HG03432 (cell line): ENCODE measurements around the gene CIRBP.
"Not testable (repeated sequence)": the region's sequence is repeated elsewhere in the genome, so short reads cannot be mapped to it uniquely, and the experiment has no call there.

Source experiments
- ATAC-seq: cut with Tn5 transposase; IDR thresholded peaks from one replicate; pipeline ENCODE4 v1.9.1; 2021; ENCODE audit warnings: mild to moderate bottlenecking, moderate library complexity; ENCODE audit not compliant: unreplicated experiment

CIRBP gene

GRCh38 chr19:1243768-1244692, 25.1 kb upstream of the CIRBP start:
- ATAC-seq, result no peak

DNA sequence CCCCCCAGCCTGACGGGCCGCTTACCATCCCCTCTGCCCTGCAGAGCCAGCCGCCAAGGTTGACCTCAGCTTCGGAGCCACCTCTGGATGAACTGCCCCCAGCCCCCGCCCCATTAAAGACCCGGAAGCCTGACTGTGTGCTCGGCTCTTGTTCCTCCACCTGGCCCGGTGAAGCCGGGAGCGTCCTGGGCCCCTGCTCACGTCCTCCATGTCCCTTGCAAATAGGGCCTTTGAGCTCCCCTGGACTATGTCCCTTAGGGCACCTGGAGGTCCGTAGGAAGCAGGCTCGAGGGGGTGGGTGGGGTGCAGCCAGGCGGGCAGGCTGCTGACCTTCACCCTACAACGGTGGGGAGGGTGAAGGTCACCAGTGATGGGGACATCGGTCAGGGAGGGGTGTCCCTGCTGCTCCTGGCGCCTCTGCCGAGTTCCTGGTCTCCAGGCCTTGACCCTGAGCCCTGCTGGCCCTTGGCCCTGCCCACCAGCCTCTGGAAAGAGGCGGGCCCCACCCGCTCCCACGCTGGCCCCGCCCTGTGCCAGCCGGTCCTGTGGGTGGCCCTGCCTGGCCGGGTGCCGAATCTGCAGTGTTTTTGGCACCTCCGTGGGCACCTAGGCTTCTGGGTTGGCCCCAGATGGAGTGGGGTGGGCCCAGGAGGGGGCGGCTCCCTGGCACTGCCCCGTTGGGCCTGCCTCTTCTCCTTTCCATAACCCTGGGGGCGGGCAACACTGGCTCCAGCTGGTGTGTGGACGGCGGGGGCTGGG, 24.3 kb upstream of the CIRBP start:
- no peak for ATAC-seq

DNA sequence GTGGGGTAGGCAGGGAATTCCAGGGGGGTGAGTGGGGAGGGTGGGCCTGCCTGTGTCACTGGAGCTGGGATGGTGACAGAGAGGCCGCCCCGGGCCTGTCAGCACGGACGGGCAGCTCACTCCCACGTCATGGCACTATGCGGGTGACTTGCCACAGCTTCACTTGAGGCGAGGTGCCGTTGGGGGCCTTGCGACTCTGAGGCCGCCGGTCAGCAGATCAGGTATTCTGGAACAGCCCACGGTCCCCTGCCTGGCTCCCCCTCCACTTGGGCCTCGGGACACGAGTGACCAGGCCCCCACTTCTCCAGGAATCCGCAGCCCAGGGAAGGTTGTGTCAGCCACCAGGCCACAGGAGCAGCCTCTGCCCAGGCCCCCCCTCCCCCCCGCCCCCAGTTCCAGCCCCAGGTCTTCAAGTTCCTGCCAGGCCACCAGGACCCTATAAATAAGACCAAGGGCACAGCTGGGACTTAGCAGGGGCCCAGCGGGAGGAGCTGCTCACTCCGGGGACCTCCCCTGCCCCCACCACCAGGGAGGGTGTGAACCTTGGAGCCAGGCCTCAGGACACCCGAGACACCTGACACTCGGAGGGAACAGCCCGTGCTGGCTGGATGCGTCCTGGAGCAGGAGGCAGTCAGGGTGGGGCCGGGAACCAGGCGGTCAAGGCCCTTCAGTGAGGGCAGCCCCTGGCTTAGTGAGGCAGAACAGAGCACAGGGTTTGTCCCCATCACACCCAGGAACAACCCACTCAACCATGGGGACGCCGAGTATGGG, 23.5 kb upstream of the CIRBP start:
- no peak for ATAC-seq

DNA sequence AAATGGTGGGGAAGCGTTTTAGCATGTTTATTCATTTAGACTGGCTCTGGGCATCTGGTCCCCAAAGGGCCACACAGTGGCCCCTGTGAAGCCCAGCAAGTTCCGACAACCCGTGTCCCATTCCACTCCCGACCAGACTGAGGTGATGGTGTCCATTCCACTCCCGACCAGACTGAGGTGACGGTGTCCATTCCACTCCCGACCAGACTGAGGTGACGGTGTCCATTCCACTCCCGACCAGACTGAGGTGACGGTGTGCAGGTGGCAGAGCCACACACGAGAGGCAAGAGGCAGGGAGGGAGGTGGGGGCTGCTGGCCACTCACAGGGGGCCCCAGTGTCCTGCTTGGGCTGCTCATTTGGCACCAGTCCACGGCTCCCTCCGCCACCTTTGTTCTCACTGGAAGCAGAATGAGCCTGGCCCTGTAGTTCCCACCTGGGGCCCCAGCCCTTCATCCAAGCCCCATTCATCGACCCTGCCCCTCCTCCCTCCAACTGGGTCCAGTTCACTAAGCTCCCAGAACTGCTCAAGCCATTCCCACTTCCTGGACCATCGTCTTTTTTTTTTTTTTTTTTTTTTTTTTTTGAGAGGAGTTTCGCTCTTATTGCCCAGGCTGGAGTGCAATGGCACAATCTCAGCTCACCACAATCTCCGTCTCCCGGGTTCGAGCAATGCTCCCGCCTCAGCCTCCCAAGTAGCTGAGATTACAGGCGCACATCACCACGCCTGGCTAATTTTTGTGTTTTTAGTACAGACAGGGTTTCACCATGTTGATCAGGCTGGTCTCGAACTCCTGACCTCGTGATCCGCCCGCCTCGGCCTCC, 22.7 kb upstream of the CIRBP start:
- not testable (repeated sequence) for ATAC-seq

DNA sequence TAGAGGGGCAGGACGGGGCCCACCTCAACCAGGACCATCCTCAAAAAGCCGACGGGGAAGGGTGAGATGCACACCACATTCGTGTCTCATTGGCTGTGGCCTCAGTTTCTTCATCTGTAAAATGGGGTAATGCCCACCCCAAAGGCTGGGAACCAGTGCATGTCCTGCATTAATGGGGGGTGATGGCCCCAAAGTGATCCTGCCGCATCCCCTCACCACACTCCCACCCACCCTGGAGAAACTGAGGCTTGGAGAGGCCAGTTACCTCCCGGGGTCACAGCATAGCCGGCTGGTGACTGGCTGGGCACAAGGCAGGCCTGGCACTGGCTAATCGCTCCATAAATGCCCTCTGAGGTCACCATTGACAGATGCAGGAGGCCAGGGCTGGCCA, 21.4 kb upstream of the CIRBP start:
- no peak for ATAC-seq

- ATAC-seq, result peak; percentile 11
Measured at GRCh38 chr19:1248139-1248785, 20.9 kb upstream of the CIRBP start, which contains the start of gene MIDN. Gene MIDN, plus strand, starts transcription at chr19:1248583. Its CDS starts 1,714 bp downstream, at chr19:1250297.

DNA sequence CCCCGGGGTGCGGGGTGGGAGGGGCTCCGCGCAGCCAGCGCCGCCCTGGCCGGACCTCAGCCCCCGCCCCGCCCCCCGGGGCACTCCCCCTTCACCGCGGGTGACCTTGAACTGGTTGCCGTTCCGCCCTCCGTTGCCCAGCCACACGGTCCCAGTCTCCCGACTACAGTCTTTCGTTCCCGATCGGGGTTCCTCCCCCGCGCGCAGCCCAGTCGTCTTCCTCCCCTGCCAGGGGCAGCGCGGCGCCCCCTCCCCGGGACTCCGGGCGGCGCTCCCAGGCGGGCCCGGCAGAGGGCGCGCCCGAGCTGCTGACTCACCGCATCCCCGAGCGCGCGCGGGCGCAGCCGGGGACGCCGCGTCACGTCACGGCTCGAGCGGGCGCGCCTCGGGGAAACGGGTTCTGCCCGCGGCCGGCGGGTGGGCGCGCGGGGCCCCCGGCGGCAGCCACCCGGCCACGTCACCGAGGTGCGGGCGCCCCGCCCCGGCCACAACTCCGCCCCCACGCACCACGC, 20.3 kb upstream of the CIRBP start:
- ATAC-seq, result peak; percentile 26

- peak; percentile 45 for ATAC-seq
Measured at GRCh38 chr19:1249298-1249989, 19.7 kb upstream of the CIRBP start.

GRCh38 chr19:1249990-1250436, 19.1 kb upstream of the CIRBP start:
- no peak for ATAC-seq

DNA sequence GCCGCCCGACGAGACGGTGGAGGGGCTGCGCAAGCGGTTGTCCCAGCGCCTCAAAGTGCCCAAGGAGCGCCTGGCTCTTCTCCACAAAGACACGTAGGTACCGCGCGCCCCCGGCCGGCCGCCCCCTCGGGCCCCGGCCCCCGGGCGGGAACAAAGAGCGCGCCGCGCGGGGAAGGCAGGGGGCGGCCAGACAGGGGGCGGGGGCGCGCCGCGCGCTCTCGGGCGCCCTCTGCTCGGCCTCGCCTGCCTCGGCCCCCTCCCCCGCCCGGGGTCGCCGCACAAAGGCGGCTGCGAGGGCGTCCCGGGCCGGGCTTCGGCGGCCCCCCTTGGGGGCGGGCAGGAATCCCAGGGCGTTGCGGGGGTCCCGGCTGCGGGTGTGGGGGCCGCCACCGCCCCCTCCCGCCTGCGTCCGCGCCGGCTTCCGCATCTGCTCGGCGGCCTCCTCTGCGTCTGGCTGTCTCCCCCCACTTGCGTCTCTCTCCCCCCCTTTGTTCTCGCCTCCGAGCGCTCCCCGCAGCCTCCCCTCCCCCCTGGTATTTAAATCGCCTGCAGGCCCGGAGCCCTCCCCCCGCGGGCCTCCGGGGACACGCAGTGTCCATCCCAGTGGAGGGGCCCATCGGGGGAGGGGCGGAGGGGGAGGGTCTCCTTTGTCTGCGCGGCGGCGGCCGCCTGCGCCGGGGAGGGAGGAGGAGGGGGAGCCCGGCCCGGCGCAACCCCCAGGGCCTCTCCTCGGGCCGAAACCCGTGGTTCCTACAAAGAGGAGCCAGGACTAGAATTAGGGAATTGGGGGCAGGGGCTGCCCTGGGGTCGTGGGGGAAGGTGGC, 18.5 kb upstream of the CIRBP start:
- no peak for ATAC-seq

- no peak for ATAC-seq
Measured at GRCh38 chr19:1251330-1252220, 17.6 kb upstream of the CIRBP start.

DNA sequence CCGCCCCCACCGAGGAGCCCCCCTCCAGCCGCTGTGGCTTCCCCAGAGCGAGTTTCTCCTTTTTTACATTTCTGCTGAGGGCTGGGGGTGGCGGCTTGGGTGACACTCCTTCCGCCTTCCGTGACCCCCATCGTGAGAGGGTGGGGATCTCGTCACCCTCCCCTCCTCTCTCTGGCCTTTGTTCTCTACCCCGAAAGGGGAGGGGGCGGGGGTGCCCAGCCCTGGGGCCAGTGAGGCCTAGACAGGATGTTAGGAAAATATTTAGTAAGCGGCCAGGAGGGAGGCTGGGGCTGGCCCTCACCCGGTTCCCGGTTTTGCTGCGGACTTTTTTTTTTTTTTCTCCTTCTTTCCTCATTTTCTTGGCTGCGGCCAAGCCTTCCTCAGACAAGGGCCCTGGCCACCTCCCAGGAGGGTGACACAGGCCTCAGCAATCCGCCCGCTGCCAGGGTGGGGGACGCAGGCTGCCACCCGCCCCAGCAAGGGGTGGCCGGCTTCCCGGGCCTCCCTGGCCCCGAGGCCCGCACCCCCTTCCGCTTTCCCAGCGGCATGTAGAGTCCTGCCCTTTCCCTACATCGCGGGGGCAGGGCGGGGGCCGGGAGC, 16.8 kb upstream of the CIRBP start:
- ATAC-seq, result no peak

GRCh38 chr19:1252821-1253513, 16.2 kb upstream of the CIRBP start:
- no peak for ATAC-seq

DNA sequence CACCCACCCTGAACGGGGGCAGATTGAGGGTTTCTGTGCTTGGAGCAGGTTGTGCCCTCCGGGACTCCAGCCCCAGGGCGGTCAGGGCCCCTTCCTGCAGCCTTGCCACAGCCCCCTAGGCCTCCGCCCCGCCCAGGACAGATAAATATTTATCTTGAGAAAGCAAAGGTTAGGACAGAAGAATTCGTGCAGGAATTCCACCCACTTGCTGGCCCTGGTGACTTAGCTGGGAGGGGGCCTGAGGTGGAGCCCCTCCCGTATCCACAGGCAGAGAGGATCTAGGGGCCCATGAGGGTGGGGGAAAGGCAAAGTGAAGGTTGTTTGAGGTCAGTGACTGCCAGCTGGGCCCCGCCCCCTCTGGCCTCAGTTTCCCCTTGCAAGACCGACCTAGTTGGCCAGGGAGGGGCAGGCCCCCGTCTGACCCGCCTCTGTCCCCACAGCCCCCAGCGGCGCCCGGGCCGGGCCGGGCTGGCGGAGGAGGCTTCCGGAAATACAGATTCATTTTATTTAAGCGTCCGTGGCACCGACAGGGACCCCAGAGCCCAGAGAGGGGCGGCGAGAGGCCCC, 15.5 kb upstream of the CIRBP start:
- no peak for ATAC-seq

DNA sequence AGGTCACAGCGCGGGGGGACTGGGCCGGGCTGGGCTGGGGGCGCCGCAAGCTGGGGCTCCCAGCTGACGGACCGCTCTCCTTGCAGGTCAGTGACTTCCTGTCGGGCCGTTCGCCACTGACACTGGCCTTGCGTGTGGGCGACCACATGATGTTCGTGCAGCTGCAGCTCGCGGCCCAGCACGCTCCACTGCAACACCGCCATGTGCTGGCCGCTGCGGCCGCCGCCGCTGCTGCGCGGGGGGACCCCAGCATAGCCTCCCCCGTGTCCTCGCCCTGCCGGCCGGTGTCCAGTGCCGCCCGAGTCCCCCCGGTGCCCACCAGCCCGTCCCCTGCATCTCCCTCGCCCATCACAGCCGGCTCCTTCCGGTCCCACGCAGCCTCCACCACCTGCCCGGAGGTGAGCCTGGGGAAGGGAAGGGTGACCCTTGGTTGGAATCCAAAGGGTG, 15.0 kb upstream of the CIRBP start:
- ATAC-seq, result no peak
